GM12878 (cell line): Measurements from ENCODE around the gene SPHK2. TPM values are rescaled to one million over a fixed set of nuclear protein-coding genes. Genes with fewer than 3 reads are reported as not detected.

Experiments
- ATAC-seq: fragments of 200-7000 bp; cut with Tn5 transposase; 3 replicates; pipeline ENCODE4 v1.9.1; 2020; ENCODE audit warnings: mild to moderate bottlenecking, moderate library complexity
- Bru-seq: library from RNA; stranded (reverse); fragments of 400-500 nt; gene quantifications from one replicate; lab custom pipeline; 2021; lab: Mats Ljungman, UMichigan
- BruChase-seq, 2 experiments: library from RNA; stranded (reverse); fragments of 400-500 nt; gene quantifications; one replicate each; lab custom pipeline; 2021; lab: Mats Ljungman, UMichigan
- BruUV-seq: library from RNA; stranded (reverse); fragments of 400-500 nt; replicated peaks from 2 replicates; lab custom pipeline; 2021; lab: Mats Ljungman, UMichigan
- CTCF ChIA-PET: fragments of 300-600 bp; sonication (Branson Sonifier 250); formaldehyde crosslinking; extraction: SDS; loops from one replicate; lab custom pipeline; 2021; ENCODE audit warnings: inconsistent platforms; lab: Yijun Ruan, JAX
- POLR2A ChIA-PET: fragments of 350-600 bp; formaldehyde crosslinking; extraction: SDS; loops from one replicate; lab custom pipeline; 2021; ENCODE audit warnings: inconsistent platforms; lab: Charles Lee
- RAD21 ChIA-PET: fragments of 300-600 bp; sonication (Branson Sonifier 250); formaldehyde crosslinking; loops from one replicate; lab custom pipeline; 2023; ENCODE audit warnings: antibody characterized with exemption; ENCODE audit not compliant: unreplicated experiment; lab: Charles Lee
- SMC1A ChIA-PET: fragments of 300-600 bp; sonication (Branson Sonifier 250); formaldehyde crosslinking; loops from one replicate; lab custom pipeline; 2023; ENCODE audit not compliant: unreplicated experiment, uncharacterized antibody; lab: Charles Lee
- DNase-seq: peaks from one replicate; pipeline ENCODE4 v3.0.0-alpha.2; 2011; ENCODE audit warnings: low read depth, low spot score
- FAIRE-seq: peaks from 3 replicates; lab custom pipeline; 2011; peaks lifted over from hg19 to GRCh38; lab: Jason Lieb, UNC
- H2AFZ ChIP-seq: 2 replicates; pipeline ENCODE4 v1.6.0; 2011; ENCODE audit warnings: low read depth, low read length, control low read depth; ENCODE audit not compliant: control insufficient read depth
- H3K27ac ChIP-seq: 2 replicates; pipeline ENCODE4 v1.5.1; 2011; ENCODE audit warnings: control low read depth; ENCODE audit not compliant: control insufficient read depth, insufficient read depth
- H3K27me3 ChIP-seq, 2 experiments: replicated peaks in 1 of 2; 2 replicates each; pipeline versions ENCODE4 v1.6.0 to v1.6.1; 2011; ENCODE audit warnings: low read length in 1 of 2; ENCODE audit not compliant: control insufficient read depth in 2 of 2, insufficient read depth in 2 of 2
- H3K36me3 ChIP-seq, 2 experiments: 2 replicates each; pipeline ENCODE4 v1.5.1; 2011; ENCODE audit warnings: low read length in 1 of 2; ENCODE audit not compliant: control insufficient read depth in 2 of 2, insufficient read depth in 2 of 2
- H3K4me1 ChIP-seq: 2 replicates; pipeline ENCODE4 v1.6.1; 2011; ENCODE audit warnings: mild to moderate bottlenecking, low read length, moderate library complexity, mixed read lengths; ENCODE audit not compliant: control insufficient read depth, insufficient read depth
- H3K4me2 ChIP-seq: 2 replicates; pipeline ENCODE4 v1.6.0; 2011; ENCODE audit warnings: control low read depth; ENCODE audit not compliant: control insufficient read depth, insufficient read depth
- H3K4me3 ChIP-seq: fragments of 200-600 bp; sonication (generic); 2 replicates; pipeline ENCODE4 v1.5.1; 2016
- H3K79me2 ChIP-seq: 2 replicates; pipeline ENCODE4 v1.6.0; 2011; ENCODE audit warnings: low read length; ENCODE audit not compliant: control insufficient read depth, insufficient read depth
- H3K9ac ChIP-seq: 2 replicates; pipeline ENCODE4 v1.8.0; 2011; ENCODE audit warnings: low read length, control low read depth, mixed read lengths; ENCODE audit not compliant: control insufficient read depth, insufficient read depth
- H3K9me3 ChIP-seq: replicated peaks from 3 replicates; pipeline ENCODE4 v1.5.1; 2011; ENCODE audit warnings: mild to moderate bottlenecking, low read length; ENCODE audit not compliant: control insufficient read depth, insufficient read depth
- H4K20me1 ChIP-seq: 2 replicates; pipeline ENCODE4 v1.6.0; 2011; ENCODE audit not compliant: control insufficient read depth, insufficient read depth
- BACH1 ChIP-seq: fragments of 450-650 bp; IDR thresholded peaks from 2 replicates; pipeline ENCODE4 v1.6.1; 2017; ENCODE audit warnings: mild to moderate bottlenecking, borderline replicate concordance
- BMI1 ChIP-seq: fragments of 450-650 bp; IDR thresholded peaks from 2 replicates; pipeline ENCODE4 v1.6.1; 2016; ENCODE audit warnings: mild to moderate bottlenecking, moderate library complexity, borderline replicate concordance
- CUX1 ChIP-seq: IDR thresholded peaks from 2 replicates; pipeline ENCODE4 v1.6.1; 2012; ENCODE audit warnings: improper control_type of control experiment, low read depth, low read length; ENCODE audit not compliant: insufficient replicate concordance
- HDAC2 ChIP-seq: fragments of 200-600 bp; sonication (generic); IDR thresholded peaks from 2 replicates; pipeline ENCODE4 v1.6.1; 2017
- KDM1A ChIP-seq: fragments of 200-600 bp; sonication (generic); IDR thresholded peaks from 2 replicates; pipeline ENCODE4 v1.6.1; 2016; ENCODE audit warnings: borderline replicate concordance
- NFXL1 ChIP-seq: fragments of 450-650 bp; IDR thresholded peaks from 2 replicates; pipeline ENCODE4 v1.6.1; 2017; ENCODE audit warnings: antibody characterized with exemption, mild to moderate bottlenecking, borderline replicate concordance
- RELB ChIP-seq: fragments of 450-650 bp; IDR thresholded peaks from 2 replicates; pipeline ENCODE4 v1.6.1; 2017; ENCODE audit warnings: low read depth, mild to moderate bottlenecking, moderate library complexity
- TBL1XR1 ChIP-seq: IDR thresholded peaks from 2 replicates; pipeline ENCODE4 v1.6.1; 2012; ENCODE audit warnings: low read depth, low read length, improper control_type of control experiment
- USF2 ChIP-seq: IDR thresholded peaks from 2 replicates; pipeline ENCODE4 v1.6.1; 2011; ENCODE audit warnings: low read depth, low read length, improper control_type of control experiment, borderline replicate concordance
- WGBS: methylation state at CpG from one replicate; pipeline ENCODE4 v1.1.6; 2016; ENCODE audit warnings: low lambda C conversion rate; ENCODE audit not compliant: insufficient replicate concordance, insufficient coverage; ENCODE audit errors: missing lambda C conversion rate; 5-methylcytosine and 5-hydroxymethylcytosine counted together
- in situ Hi-C: fragments of 300-500 bp; cut with MboI; formaldehyde crosslinking; loops from 9 replicates; pipeline ENCODE4 v1.14.3; 2018; ENCODE audit warnings: mixed read lengths
- intact Hi-C: fragments of 100-400 bp; cut with micrococcal nuclease; formaldehyde crosslinking; loops from one replicate; pipeline ENCODE4 v1.14.2; 2022; ENCODE audit not compliant: unreplicated experiment
- long read RNA-seq, 2 experiments: library from polyadenylated mRNA; unstranded; transcript quantifications; one replicate each; pipeline ENCODE4 v2.0.0, GENCODE V29; 2019 to 2020
- polyA minus RNA-seq, 3 experiments: library from RNA; depleted of rRNA, polyadenylated mRNA; stranded (reverse); fragments of >200 nt; gene quantifications; 2 replicates each; pipeline ENCODE4 v1.2.3, GENCODE V29; 2011
- polyA plus RNA-seq, 11 experiments: library from polyadenylated mRNA; depleted of rRNA in 4 of 11; unstranded in 6 of 11; stranded (reverse) in 5 of 11; fragments of >200 nt; fragmentation: Nextera tagmentation in 4 of 11; fragmentation: Illumina TruSeq in 1 of 11; extraction: Ambion mirVana in 4 of 11; extraction: Trizol in 1 of 11; gene quantifications; 1 replicate in 1 of 11; 2 replicates in 10 of 11; pipeline versions ENCODE4 v1.2.1 to v1.2.3, GENCODE V29; 2011 to 2016; ENCODE audit warnings: inconsistent platforms in 2 of 11, missing spikeins in 2 of 11, low read depth in 1 of 11
- total RNA-seq, 4 experiments: library from RNA; depleted of rRNA in 3 of 4; stranded (reverse); fragments of >200 nt in 3 of 4; fragmentation: Illumina TruSeq in 1 of 4; extraction: Trizol in 1 of 4; gene quantifications; 2 replicates each; pipeline versions ENCODE4 v1.2.1 to v1.2.3, GENCODE V29; 2013 to 2021

Gene SPHK2
- total RNA-seq (2013; cell fraction: nucleolus; rRNA removed) = 31.6 and 32.6 TPM in 2 replicates
- total RNA-seq (2014; rRNA removed) = 12.4 and 15.9 TPM in 2 replicates
- 6.5 and 7.1 TPM in 2 replicates for total RNA-seq (2014; rRNA removed; fragmentation: Illumina TruSeq; extraction: Trizol)
- total RNA-seq (2021) = 33.1 and 40.5 TPM in 2 replicates
- polyA plus RNA-seq (2011; ENCODE audit: low read depth) = 3.6 TPM
- polyA plus RNA-seq (2011; rRNA removed) = 3.0 and 5.7 TPM in 2 replicates
- 9.0 and 13.9 TPM in 2 replicates for polyA plus RNA-seq (2011; cell fraction: cytosol; rRNA removed)
- polyA plus RNA-seq (2011; cell fraction: nucleus; rRNA removed) = 35.3 and 48.6 TPM in 2 replicates
- 11.0 and 11.4 TPM in 2 replicates for polyA plus RNA-seq (2012)
- 2.2 and 4.7 TPM in 2 replicates for polyA plus RNA-seq (2014; fragmentation: Illumina TruSeq; extraction: Trizol)
- polyA plus RNA-seq (2014; fragmentation: Nextera tagmentation; extraction: Ambion mirVana) = under 1 TPM; 0.37 to 0.75 TPM
- 26.4 and 31.5 TPM in 2 replicates for polyA plus RNA-seq (2014; rRNA removed)
- polyA plus RNA-seq (2016; fragmentation: Nextera tagmentation; extraction: Ambion mirVana) = 10 to 100 TPM; 29.7 to 31.7 TPM
- polyA minus RNA-seq (2011; rRNA and poly(A)+ RNA removed) = 10.2 and 16.4 TPM in 2 replicates
- 7.8 and 8.0 TPM in 2 replicates for polyA minus RNA-seq (2011; cell fraction: cytosol; rRNA and poly(A)+ RNA removed)
- 12.0 and 29.9 TPM in 2 replicates for polyA minus RNA-seq (2011; cell fraction: nucleus; rRNA and poly(A)+ RNA removed)
- percentile 72 among the genes with signal in this experiment for Bru-seq, nascent RNA
- percentile 68 among the genes with signal in this experiment for BruChase-seq, experiment 1, labeled RNA remaining after a 6-hour chase
- BruChase-seq, experiment 2, labeled RNA remaining after a 2-hour chase = percentile 66 among the genes with signal in this experiment
- long read RNA-seq, experiment 1, partial matches to known transcripts = 3 of 12 reads
- long read RNA-seq, experiment 1, other reads (novel, unspliced or antisense) = 6 of 12 reads
- long read RNA-seq, experiment 2, partial matches to known transcripts = 0 of 1 reads
- long read RNA-seq, experiment 2, other reads (novel, unspliced or antisense) = 1 of 1 reads

GRCh38 chr19:48618916-48619691 is at the start of gene SPHK2, which contains the start of gene RPL18:
Gene SPHK2 (plus strand): TSS chr19:48619506. CDS start chr19:48620515, 1,009 bp downstream.
Gene RPL18 (minus strand): TSS chr19:48619178. CDS start chr19:48619143, 35 bp downstream.
- ChIA-PET RAD21 (interaction anchor here (0.6 to 1.6 kb wide), 8 partner anchors 9 to 710 kb away, joined by 3 to 15 read pairs (median 6); no protein-coding TSS in a partner anchor), SMC1A (interaction anchor here (0.7 to 2.7 kb wide), 4 partner anchors 15 to 112 kb away, joined by 3 to 15 read pairs (median 4); no protein-coding TSS in a partner anchor), POLR2A (interaction anchor here (0.6 to 6.6 kb wide), 15 partner anchors 10 to 1357 kb away, joined by 3 to 62 read pairs (median 3); partner anchors contain the start of genes CA11, EMP3, GYS1 and RUVBL2), CTCF (interaction anchor here (0.6 to 1.3 kb wide), 6 partner anchors 14 to 353 kb away, joined by 3 to 6 read pairs (median 3); partner anchors contain the start of gene CA11)
- Histone ChIP-seq H3K79me2 (peaks cover 55% of the 10 kb centered on the region), H3K27ac (peak within 1 kb of the TSS; percentile 95), H3K9me3 (no peaks in the 10 kb centered on the region), H3K36me3 (peaks cover 27% of the 10 kb centered on the region in 2 experiments), H3K4me2 (peak within 1 kb of the TSS; percentile 88), H3K4me3 (peak within 1 kb of the TSS; percentile 99), H3K4me1 (peaks cover 24% of the 10 kb centered on the region), H3K9ac (peak within 1 kb of the TSS; percentile 99), H2AFZ (peak within 1 kb of the TSS; percentile 82), H3K27me3 (no peaks in the 10 kb centered on the region), H4K20me1 (peaks cover 14% of the 10 kb centered on the region)
- WGBS = under 1% methylated on average over 69 of the region's 69 CpGs
- no TSS peak for BruUV-seq
- DNase-seq = peak; percentile 98
- intact Hi-C loops (no loop called here), in situ Hi-C loops (no loop called here)
- FAIRE-seq = peak; percentile 97
- peak; percentile 85 for ATAC-seq
- TF ChIP-seq TBL1XR1 (peak; percentile 15), NFXL1 (no peak), USF2 (no peak), HDAC2 (peak; percentile 56; the same call in 1 of the 2 replicates), BACH1 (peak; percentile 74), RELB (peak; percentile 80; the same call in 1 of the 2 replicates), CUX1 (no peak), BMI1 (no peak), KDM1A (no peak)
